Tibial nerve (tissue), 4 donors: Measurements from ENCODE around the gene ESRRB. TPM values are rescaled to one million over a fixed set of nuclear protein-coding genes. Genes with fewer than 3 reads are reported as not detected.

Source experiments
- DNase-seq, 2 donors: peaks; one replicate each; pipeline ENCODE4 v3.0.0-alpha.2; 2019; ENCODE audit warnings: low spot score in 2 of 2
- H3K27ac ChIP-seq, 4 donors: fragments of 200-600 bp; sonication (generic) in 3 of 4; one replicate each; pipeline ENCODE4 v1.5.1; 2017 to 2019; ENCODE audit warnings: mild to moderate bottlenecking in 1 of 4
- H3K27me3 ChIP-seq, 2 donors: fragments of 200-600 bp; sonication (generic) in 1 of 2; one replicate each; pipeline versions ENCODE4 v1.5.1 to v1.6.0; 2017 to 2019
- H3K36me3 ChIP-seq, 3 donors: fragments of 200-600 bp; sonication (generic); one replicate each; pipeline ENCODE4 v1.5.1; 2018 to 2019
- H3K4me1 ChIP-seq, 4 donors: fragments of 200-600 bp; sonication (generic) in 3 of 4; one replicate each; pipeline ENCODE4 v1.5.1; 2017 to 2019
- H3K4me3 ChIP-seq, 4 donors: fragments of 200-600 bp; sonication (generic) in 3 of 4; one replicate each; pipeline ENCODE4 v1.5.1; 2017 to 2019; ENCODE audit warnings: mild to moderate bottlenecking in 1 of 4, moderate library complexity in 1 of 4
- H3K9me3 ChIP-seq, 4 donors: fragments of 200-600 bp; sonication (generic) in 3 of 4; one replicate each; pipeline ENCODE4 v1.5.1; 2017 to 2019
- EP300 ChIP-seq, 2 donors: sonication (generic); formaldehyde crosslinking; IDR thresholded peaks; one replicate each; pipeline ENCODE4 v1.6.1; 2017; ENCODE audit warnings: antibody characterized with exemption in 2 of 2, mild to moderate bottlenecking in 1 of 2
- POLR2A ChIP-seq, 2 donors: fragments of 450-650 bp; IDR thresholded peaks; one replicate each; pipeline ENCODE4 v1.6.1; 2017; ENCODE audit warnings: antibody characterized with exemption in 2 of 2, mild to moderate bottlenecking in 2 of 2, moderate library complexity in 2 of 2
- WGBS, 2 donors: methylation state at CpG; one replicate each; pipeline ENCODE4 v1.1.5; 2018; 5-methylcytosine and 5-hydroxymethylcytosine counted together
- total RNA-seq, 4 donors: library from RNA; depleted of rRNA; stranded (reverse); fragments of >200 nt; gene quantifications; one replicate each; pipeline ENCODE4 v1.1.0, GENCODE V29; 2016
- TF ChIP-seq, protein P1 (sequence below), 5 experiments: fragments of 200-600 bp in 3 of 5; fragments of 450-650 bp in 2 of 5; sonication (generic) in 3 of 5; IDR thresholded peaks; one replicate each; pipeline ENCODE4 v1.5.1; 2016 to 2019; ENCODE audit warnings: antibody characterized with exemption in 5 of 5, mild to moderate bottlenecking in 3 of 5, moderate library complexity in 2 of 5

Gene ESRRB
- total RNA-seq = 1 to 10 TPM in 1 of 4 donors, under 1 TPM in 1, not detected in 2; 0.87 to 1.5 TPM

DNA sequence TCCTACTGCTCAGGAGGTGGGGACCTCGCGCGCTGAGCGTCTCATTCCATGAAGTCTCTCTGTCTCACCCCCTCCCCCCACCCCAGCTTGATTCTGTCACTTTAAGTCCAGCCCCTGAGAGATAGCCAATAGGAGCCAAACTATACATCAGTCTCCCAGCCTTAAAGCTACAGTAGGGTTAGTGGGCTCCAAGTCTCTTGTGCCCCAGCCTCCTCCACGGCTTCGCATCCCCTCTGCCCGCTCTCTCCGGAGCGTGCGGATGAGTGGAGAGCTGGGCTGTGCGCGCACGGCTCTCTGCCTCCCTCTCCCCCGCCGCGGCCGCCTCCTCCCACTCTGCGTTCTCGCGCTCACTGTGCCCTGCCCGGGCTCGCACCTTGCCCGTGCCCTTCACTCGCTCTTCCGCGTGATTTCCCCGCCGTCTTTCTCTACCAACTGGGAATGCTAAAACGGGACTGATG is at the start of gene ESRRB:
TSS of gene ESRRB (plus strand) at position 191 of the 458 bp plus-strand sequence. CDS start at position 456, 265 bp downstream.
- Histone ChIP-seq H3K36me3 (no peaks in the 10 kb centered on the region), H3K27me3 (peaks cover 0 to 73% of the 10 kb centered on the region in 2 donors), H3K4me3 (peak within 1 kb of the TSS in 1 of 4 donors; percentile 35), H3K9me3 (no peaks in the 10 kb centered on the region), H3K4me1 (peaks cover 0 to 21% (median 0%) of the 10 kb centered on the region in 4 donors), H3K27ac (no peak within 1 kb of the TSS)
- DNase-seq = no peak
- TF ChIP-seq, protein P1, sequence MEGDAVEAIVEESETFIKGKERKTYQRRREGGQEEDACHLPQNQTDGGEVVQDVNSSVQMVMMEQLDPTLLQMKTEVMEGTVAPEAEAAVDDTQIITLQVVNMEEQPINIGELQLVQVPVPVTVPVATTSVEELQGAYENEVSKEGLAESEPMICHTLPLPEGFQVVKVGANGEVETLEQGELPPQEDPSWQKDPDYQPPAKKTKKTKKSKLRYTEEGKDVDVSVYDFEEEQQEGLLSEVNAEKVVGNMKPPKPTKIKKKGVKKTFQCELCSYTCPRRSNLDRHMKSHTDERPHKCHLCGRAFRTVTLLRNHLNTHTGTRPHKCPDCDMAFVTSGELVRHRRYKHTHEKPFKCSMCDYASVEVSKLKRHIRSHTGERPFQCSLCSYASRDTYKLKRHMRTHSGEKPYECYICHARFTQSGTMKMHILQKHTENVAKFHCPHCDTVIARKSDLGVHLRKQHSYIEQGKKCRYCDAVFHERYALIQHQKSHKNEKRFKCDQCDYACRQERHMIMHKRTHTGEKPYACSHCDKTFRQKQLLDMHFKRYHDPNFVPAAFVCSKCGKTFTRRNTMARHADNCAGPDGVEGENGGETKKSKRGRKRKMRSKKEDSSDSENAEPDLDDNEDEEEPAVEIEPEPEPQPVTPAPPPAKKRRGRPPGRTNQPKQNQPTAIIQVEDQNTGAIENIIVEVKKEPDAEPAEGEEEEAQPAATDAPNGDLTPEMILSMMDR (IDR thresholded peaks at IDR 0.05) = no peak
- TF ChIP-seq EP300 (IDR thresholded peaks at IDR 0.05) (no peak), POLR2A (IDR thresholded peaks at IDR 0.05) (no peak)
- WGBS, 2 donors = 1 to 2% methylated on average over 17 to 29 of the region's 29 CpGs

GRCh38 chr14:76326918-76327689 is 48.8 kb upstream of the ESRRB start:
- DNase-seq = no peak
- Histone ChIP-seq H3K27ac (no peak overlapping the region), H3K27me3 (peaks cover 0 to 38% of the 10 kb centered on the region in 2 donors), H3K36me3 (no peaks in the 10 kb centered on the region), H3K4me3 (no peak overlapping the region), H3K9me3 (no peaks in the 10 kb centered on the region), H3K4me1 (peaks cover 0 to 4% (median 0%) of the 10 kb centered on the region in 4 donors)
- WGBS, 2 donors = 77 to 79% methylated on average over 10 to 11 of the region's 11 CpGs
- TF ChIP-seq, protein P1 (IDR thresholded peaks at IDR 0.05) = no peak
- TF ChIP-seq EP300 (IDR thresholded peaks at IDR 0.05) (no peak), POLR2A (IDR thresholded peaks at IDR 0.05) (no peak)

GRCh38 chr14:76328457-76329137 is 47.3 kb upstream of the ESRRB start:
- H3K9me3 ChIP-seq = no peaks in the 10 kb centered on the region
- H3K36me3 ChIP-seq = no peaks in the 10 kb centered on the region
- TF ChIP-seq EP300 (IDR thresholded peaks at IDR 0.05) = no peak
- no peak for TF ChIP-seq POLR2A (IDR thresholded peaks at IDR 0.05)
- TF ChIP-seq, protein P1 (IDR thresholded peaks at IDR 0.05) = no peak
- peaks cover 0 to 38% of the 10 kb centered on the region in 2 donors for H3K27me3 ChIP-seq
- no peak overlapping the region for H3K27ac ChIP-seq
- WGBS, 2 donors = 58 to 67% methylated on average over 8 of the region's 8 CpGs
- H3K4me3 ChIP-seq = no peak overlapping the region
- H3K4me1 ChIP-seq = peaks cover 0 to 4% (median 0%) of the 10 kb centered on the region in 4 donors
- DNase-seq = no peak

GRCh38 chr14:76329154-76329928 is 46.6 kb upstream of the ESRRB start:
- Histone ChIP-seq H3K27ac (no peak overlapping the region), H3K27me3 (peaks cover 0 to 38% of the 10 kb centered on the region in 2 donors), H3K4me3 (no peak overlapping the region), H3K36me3 (no peaks in the 10 kb centered on the region), H3K4me1 (peaks cover 0 to 4% (median 0%) of the 10 kb centered on the region in 4 donors), H3K9me3 (no peaks in the 10 kb centered on the region)
- no peak for DNase-seq
- TF ChIP-seq, protein P1 (IDR thresholded peaks at IDR 0.05) = no peak
- TF ChIP-seq POLR2A (IDR thresholded peaks at IDR 0.05) (no peak), EP300 (IDR thresholded peaks at IDR 0.05) (no peak)
- WGBS, 2 donors = 9 to 10% methylated on average over 27 of the region's 27 CpGs
